NK-92 treated with Interleukin-12 subunit alpha and Interleukin-12 subunit beta, amount 100 ng/mL, for 24 hours (cell line): ENCODE data around the gene SEMG2.
A peak's percentile ranks its signal among the peaks of the same experiment; 100 is the strongest.

Source experiments
- DNase-seq: peaks from one replicate; lab custom pipeline; 2025; lab: John Stamatoyannopoulos, UW

The SEMG2 gene

GRCh38 chr20:45221076-45221475, at the start of gene SEMG2:
SEMG2 (plus strand) TSS chr20:45221373; CDS start chr20:45221390, 17 bp downstream.
- DNase-seq, result no peak

DNA sequence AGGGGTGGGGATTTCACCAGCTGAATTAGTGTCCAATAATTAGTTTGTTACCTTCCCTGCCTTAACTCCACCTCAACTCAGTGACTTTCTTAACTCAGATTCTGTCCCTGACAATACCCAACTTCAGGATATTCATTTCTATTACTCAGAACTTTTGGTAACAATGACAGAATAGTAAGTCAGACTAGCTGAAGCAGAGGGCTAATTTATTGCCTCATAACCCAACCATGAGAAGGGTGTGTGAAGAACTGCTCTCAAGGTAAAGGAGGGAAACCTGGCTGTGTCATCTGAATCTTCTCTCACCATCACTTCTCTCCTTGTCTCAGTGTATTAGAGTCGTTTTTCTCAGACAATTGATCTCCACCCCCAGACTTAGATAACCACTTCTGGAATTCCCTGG, 47.7 kb upstream of the SEMG2 start:
- no peak for DNase-seq

- no peak for DNase-seq
Measured at GRCh38 chr20:45174434-45175364, 46.5 kb upstream of the SEMG2 start, which contains the start of gene PI3. PI3 (plus strand) TSS chr20:45174902; CDS start chr20:45174923, 21 bp downstream.

DNA sequence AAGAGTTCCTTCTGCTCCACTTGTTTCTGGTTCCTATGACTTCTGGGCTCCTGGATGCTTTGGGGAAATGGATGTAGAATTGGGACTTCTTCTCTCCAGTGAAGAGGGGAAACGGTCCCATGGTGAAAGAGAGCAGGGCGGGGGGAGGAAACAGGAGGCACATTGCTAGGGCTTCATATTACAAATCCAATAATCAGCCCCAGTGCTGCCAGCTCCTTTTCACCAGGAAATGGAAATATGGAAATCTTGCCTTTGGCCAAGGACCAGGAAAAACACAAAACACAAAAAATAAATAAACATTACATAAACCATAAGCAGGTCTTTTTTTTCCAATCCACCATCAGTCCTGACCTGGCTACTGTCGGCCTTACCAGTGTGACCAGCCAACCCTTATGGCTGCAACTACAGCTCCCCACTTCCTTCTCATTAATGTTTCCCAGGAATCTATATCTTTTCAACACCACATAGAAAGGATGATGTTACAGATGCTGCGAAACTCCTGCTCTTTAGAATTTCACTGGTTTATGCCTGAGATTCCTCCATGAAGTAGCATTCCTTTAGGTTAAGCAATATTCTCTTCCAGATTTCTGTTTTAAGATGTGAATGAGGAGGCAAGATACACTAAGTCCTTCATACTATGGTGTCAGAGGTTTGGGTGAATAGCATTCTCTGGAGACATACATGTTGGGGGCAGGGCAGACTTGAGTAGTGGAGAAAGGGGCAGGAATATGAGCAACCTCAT, 44.5 kb upstream of the SEMG2 start:
- no peak for DNase-seq

- no peak for DNase-seq
Measured at GRCh38 chr20:45179166-45179565, 42.0 kb upstream of the SEMG2 start.

DNA sequence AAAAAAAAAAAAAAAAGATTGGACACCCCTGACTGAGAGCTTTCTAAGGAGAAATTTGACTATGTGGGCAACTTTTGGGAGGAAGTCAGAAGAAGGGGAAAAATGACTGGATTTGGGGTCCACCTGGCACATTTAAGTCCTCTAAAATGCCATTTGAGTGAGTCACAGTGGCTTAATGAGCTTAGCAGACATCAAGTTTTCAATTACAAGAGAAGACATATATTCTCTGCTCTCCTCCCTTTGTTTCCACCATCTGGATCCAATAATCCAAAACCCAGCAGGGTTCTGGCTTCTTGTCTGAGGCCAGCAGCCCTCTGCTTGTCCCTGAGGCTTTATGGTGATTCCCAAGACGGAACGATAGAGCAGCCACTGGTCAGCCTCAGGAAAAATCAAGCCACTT, 39.5 kb upstream of the SEMG2 start:
- no peak for DNase-seq

DNA sequence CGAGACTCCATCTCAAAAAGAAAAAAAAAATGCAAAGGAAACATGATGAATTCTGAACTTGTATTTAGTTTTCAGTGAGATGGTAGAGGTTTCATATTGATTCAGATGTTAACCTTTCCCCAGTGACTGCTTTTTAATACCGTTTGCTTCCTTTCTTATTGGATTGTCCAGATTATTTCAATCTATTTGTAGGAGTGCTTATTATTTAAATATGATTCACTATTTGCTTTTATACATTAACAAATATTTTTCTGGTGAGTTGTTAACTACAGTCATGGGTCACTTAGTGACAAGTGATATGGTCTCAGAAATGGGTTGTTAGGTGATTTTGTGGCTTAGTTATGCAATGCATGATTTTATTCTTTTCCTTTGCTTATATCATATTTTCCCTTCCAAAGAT, 38.1 kb upstream of the SEMG2 start:
- no peak for DNase-seq

- no peak for DNase-seq
Measured at GRCh38 chr20:45187693-45188092, 33.5 kb upstream of the SEMG2 start.

GRCh38 chr20:45189067-45189609, 32.0 kb upstream of the SEMG2 start:
- no peak for DNase-seq

- DNase-seq, result no peak
Measured at GRCh38 chr20:45189861-45190260, 31.3 kb upstream of the SEMG2 start.

DNA sequence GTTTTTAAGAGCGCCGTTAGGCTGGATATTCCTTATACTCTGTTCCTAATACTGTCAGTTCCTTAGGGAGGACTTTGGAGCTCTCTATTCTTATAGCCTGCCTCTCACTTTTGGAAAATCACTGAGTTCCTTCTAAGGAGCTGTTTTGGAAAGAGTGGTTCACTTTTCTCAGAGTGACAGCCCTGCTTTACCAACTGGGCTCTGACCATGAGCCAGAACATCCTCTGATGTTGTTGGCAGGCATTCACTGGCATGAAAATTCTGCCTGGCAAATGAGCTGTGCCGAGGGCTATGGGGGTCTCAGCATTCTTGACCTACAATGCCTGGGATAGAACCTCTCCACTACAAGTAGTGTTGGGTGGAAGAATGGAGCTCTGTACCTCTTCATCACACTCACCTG, 29.2 kb upstream of the SEMG2 start:
- DNase-seq, result no peak

DNA sequence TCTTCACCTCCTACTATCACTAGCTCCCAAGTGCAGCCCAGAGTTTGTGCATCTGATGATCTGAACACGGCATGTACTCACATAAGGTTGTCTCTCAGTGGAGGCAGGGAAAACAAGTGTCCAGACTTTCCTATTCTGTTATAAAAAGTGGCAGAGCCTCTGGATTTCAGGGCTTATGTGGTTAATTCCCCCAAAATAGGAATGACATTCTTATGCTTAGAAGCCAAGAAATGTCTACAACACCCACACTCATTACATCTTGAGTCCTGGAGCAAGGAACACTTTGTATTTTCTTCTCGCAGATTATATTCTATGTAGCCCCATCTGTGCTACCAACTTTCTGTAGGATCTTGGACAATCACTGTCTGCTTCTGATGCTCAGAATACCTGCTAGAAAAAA, 27.8 kb upstream of the SEMG2 start:
- no peak for DNase-seq

- no peak for DNase-seq
Measured at GRCh38 chr20:45206725-45207124, 14.4 kb upstream of the SEMG2 start, which contains the start of gene SEMG1. SEMG1 (plus strand) TSS chr20:45207033; CDS start chr20:45207054, 21 bp downstream.

DNA sequence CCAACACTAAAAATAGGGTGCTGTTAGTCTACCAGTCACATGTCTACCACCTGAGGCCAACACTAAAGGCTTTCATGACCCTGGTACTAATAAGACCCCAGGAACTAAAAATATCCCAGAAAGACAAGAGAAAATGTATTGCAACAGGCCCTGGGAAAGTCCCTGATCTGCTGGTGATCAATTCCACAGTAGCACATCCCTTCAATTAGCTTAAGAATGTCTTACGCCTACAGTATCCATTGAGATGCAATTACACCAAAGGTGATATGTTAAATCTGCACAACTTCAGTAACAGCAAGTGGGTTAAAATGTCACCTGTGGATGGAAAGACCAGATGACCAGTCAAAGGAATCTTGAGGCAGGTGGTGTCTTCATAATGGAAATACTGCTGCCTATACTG, 11.2 kb upstream of the SEMG2 start:
- no peak for DNase-seq

- no peak for DNase-seq
Measured at GRCh38 chr20:45211569-45212474, 9.4 kb upstream of the SEMG2 start.

DNA sequence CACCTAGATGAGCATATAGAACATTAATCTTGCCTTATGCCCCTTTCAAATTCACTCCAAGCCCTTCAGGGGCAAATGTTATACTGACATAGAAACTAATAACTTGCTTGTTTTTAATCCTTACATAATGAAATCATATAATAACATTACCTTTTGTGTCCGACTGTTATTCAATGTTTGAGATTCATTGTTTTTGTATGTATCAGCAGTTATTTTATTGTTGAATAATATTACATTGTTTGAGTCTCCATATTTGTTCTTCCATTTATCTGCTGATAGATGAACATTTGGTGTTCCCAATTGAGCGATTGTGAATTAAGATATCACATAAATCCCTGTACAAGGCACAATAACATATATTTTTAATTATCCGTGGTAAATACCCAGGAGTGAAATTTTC, 8.3 kb upstream of the SEMG2 start:
- DNase-seq, result no peak

- no peak for DNase-seq
Measured at GRCh38 chr20:45218124-45218523, 3.0 kb upstream of the SEMG2 start.

DNA sequence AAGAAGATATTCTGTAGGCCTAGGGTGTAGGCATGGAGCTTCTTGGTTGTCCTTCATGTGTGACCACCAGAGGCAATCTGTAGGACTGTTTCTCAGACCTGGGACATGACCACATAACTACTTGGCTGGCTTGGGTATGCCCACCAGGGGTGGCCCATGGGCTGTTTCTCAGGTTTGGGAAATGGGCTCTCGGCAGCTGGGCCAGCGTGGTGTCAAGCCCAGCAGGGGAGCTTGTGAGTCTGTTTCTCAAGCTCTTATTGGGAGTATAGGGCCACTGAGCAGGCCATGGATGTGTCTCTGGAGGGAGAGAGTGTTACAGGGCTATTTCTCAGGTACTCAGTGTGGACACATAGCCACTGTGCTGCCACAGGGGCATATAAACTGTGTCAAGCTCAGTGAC, 2.5 kb upstream of the SEMG2 start:
- no peak for DNase-seq

- no peak for DNase-seq
Measured at GRCh38 chr20:45223136-45223535, 2.0 kb downstream of the SEMG2 start.

DNA sequence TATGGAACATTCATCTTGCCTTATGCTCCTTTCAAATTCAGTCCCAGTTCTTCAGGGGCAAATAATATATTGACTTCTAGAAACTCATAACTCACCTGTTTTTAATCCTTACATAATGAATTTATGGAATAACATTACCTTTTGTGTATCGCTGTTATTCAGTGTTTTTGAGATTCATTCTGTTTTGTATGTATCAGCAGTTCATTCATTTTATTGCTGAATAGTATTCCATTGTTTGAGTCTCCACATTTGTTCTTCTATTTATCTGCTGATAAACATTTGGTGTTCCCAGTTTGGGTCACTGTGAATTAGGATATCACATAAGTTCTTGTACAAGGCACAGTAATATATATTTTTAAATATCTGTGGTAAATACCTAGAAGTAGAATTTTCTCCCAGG, 5.1 kb downstream of the SEMG2 start:
- no peak for DNase-seq

- peak; percentile 23 for DNase-seq
Measured at GRCh38 chr20:45229264-45230056, 8.3 kb downstream of the SEMG2 start.
